Activated CD4-positive, alpha-beta memory T cell treated with anti-CD3 and anti-CD28 coated beads for 36 hours (primary cell): ENCODE results near the gene RPF1. TPM values are rescaled to one million over a fixed set of nuclear protein-coding genes. Genes with fewer than 3 reads are reported as not detected.

Source experiments
- total RNA-seq, 2 experiments: library from RNA; stranded (reverse); gene quantifications; one replicate each; pipeline ENCODE4 v1.2.3, GENCODE V29; 2021

Gene RPF1
- total RNA-seq, 2 experiments from 2014 or later: 55.0 to 56.5 TPM

Other genes with a start within 250 kb of the RPF1 start
- under 1 TPM; 0.38 to 0.48 TPM for gene SAMD13, start 177.6 kb upstream of the RPF1 start, total RNA-seq
- not detected for gene DNASE2B, start 80.8 kb upstream of the RPF1 start, total RNA-seq
- 1 to 10 TPM; 3.2 to 3.8 TPM for gene SPATA1, start 27.1 kb downstream of the RPF1 start, total RNA-seq
- 100 to 1,000 TPM; 139 to 143 TPM for gene GNG5, start 27.3 kb downstream of the RPF1 start, total RNA-seq
- gene CTBS, start 95.2 kb downstream of the RPF1 start, total RNA-seq: 10 to 100 TPM; 22.9 to 24.2 TPM
- gene SSX2IP, start 211.2 kb downstream of the RPF1 start, total RNA-seq: 10 to 100 TPM; 10.9 to 11.6 TPM